CD4-positive, alpha-beta T cell treated with Interleukin-6 for 4 hours (primary cell): ENCODE results near the gene LRRD1.
A peak's percentile ranks its signal among the peaks of the same experiment; 100 is the strongest.
"Not testable (repeated sequence)": the region's sequence is repeated elsewhere in the genome, so short reads cannot be mapped to it uniquely, and the experiment has no call there.

ENCODE experiments used
- DNase-seq: peaks from one replicate; pipeline ENCODE4 v3.0.0-alpha.2; 2020; ENCODE audit warnings: mixed read lengths

The LRRD1 gene

GRCh38 chr7:92137557-92137956, 41.4 kb downstream of the LRRD1 start:
- DNase-seq = no peak

- no peak for DNase-seq
These were observed 43.7 kb downstream of the LRRD1 start for GRCh38 chr7:92135052-92135889.

- peak; percentile 91 for DNase-seq
These were observed 44.5 kb downstream of the LRRD1 start, which contains the start of gene CYP51A1 for GRCh38 chr7:92134271-92135051. Gene CYP51A1 (minus strand): TSS chr7:92134477. CDS start chr7:92134364, 113 bp downstream.

DNA sequence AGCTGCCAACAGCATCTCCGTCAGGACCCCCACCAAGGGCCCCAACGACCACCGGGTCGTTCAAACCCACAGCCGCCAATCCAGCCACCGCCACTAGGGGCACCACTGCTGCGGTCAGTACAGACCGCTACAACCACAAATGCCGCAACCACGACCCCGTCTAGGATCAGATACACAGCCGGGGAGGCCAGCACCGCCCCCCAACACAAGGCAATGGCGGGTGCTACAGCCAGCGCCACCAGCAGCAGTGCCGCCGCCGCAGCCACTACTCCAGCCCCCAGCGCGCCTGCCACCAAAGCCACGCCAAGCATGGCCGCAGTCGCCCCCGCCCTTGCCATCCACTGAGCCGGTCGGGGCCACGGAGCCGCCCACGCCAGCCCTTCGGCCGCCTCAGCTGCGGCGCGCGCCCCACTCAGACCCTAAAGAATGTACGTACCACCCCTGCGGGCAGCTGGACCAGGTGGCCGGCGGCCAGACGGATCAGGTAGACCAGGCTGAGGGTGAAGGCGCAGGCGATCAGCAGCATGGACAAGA, 45.1 kb downstream of the LRRD1 start:
- peak; percentile 56 for DNase-seq

GRCh38 chr7:92133133-92133736, 45.7 kb downstream of the LRRD1 start:
- DNase-seq = no peak

DNA sequence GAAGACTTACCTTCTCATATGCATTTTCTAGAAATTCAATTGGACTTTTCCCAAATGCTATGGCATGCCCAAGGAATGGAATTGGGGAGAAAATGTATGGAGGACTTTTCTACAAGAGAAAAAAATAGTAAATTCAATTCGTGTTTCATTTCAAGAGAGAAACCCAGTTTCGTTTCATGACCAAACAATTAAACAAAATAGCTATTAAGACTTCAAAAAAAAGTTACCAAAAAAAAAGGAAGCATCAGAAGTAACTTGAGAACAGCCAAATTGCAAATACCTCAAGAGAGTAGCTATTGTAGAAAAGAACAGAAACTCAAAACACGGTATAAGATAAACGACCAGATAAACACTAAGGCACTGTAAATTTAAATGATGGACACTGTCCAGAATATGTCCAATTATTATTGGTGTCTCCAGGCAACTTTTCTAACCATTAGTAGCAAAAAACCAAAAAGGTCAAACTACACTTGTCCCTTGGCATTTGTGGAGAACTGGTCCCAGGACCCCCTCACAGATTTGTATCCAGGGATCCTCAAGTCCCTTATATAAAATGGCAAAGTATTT, 47.1 kb downstream of the LRRD1 start:
- no peak for DNase-seq

- DNase-seq = no peak
These were observed 47.8 kb downstream of the LRRD1 start for GRCh38 chr7:92131093-92131492.

GRCh38 chr7:92121681-92122080, 57.3 kb downstream of the LRRD1 start:
- no peak for DNase-seq

DNA sequence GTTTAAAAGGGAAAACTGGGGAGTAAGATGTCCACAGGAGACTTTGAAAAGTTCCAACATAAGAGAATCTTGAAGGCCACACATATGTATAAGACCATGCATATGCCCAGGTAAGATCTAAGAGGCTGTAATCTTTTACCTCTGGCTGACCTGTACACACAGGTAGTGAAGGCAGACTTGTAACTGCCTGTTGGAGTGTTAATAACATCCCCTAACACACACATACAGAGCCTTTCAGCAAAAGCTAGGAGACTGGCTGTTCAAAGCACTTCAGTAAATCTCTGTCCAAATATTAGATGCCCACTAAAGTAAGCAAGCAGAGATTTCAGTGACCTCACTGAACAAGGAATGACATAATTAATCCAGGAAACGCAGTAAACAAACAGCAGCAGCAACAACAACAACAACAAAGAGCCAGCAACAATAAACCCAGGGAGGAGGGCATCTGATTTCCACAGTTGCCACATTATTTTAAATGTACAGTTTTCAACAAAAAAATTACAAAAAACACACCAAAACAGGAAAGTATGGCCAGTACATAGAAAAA, 59.7 kb downstream of the LRRD1 start:
- no peak for DNase-seq

DNA sequence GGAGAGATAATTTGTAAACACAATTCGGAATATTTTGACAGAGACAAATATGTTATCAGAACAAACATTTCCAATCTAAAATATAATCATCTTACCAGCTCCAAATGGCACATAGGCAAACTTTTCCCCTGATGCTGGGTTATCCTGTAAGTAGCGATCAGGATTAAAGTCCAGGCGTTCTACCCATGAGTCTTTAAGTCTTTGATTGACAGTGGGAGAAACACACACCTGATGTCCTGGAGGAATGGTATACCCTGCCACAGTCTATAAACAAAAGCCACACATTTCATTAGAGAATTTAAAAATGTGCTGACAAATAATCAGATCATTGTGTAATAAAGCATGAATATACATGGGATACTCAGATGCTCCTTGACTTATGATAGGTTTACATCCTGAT, 62.0 kb downstream of the LRRD1 start:
- DNase-seq = no peak

DNA sequence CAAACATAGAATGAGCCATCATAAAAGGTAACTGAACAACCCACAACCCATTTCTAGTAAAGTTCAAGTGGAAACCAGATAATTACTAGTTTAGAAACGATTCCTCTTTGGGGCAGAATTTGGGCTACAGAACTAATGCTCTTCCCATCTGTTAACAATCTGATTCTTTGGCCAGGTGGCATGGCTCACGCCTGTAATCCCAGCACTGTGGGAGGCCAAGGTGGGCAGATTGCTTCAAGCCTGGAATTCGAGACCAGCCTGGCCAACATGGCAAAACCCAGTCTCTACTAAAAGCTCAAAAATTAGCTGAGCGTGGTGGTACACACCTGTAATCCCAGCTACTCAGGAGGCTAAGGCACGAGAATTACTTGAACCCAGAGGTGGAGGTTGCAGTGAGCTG, 63.1 kb downstream of the LRRD1 start:
- no peak for DNase-seq

DNA sequence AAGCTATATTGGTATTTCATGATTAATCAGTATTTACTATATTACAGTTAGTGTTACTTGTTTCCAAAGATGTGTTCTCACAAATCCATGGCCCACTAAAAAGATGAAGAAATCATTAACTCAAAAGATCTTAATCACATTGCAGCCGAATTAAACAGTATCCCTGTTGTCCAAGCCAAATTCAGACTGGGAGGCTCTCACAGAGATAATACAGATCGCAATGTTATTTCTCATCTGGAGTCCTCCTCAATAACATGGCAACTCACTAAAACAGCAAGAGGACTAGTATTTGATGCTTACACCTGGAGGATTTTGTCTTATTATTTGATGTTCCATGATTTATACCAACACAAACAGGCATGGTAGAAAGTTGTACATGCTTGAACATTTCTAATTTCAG, 68.1 kb downstream of the LRRD1 start:
- DNase-seq = no peak

DNA sequence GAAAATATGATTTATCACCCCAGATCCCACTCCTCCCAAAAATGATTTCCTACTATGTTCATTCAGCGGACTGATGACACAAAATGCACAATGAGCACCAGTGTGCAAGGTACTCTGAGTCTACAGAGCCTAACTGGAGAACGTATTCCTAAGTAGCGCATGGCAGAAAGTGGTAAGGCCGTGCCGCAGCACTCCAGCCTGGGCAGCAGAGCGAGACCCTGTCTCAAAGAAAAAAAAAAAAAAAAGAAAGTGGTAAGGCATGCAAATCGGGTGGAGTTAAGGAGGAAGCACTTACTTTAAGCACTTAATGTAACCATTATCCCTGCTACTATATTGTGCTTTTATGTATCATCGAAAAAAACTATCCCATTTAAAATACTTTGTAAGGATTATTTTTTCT, 70.1 kb downstream of the LRRD1 start:
- no peak for DNase-seq

DNA sequence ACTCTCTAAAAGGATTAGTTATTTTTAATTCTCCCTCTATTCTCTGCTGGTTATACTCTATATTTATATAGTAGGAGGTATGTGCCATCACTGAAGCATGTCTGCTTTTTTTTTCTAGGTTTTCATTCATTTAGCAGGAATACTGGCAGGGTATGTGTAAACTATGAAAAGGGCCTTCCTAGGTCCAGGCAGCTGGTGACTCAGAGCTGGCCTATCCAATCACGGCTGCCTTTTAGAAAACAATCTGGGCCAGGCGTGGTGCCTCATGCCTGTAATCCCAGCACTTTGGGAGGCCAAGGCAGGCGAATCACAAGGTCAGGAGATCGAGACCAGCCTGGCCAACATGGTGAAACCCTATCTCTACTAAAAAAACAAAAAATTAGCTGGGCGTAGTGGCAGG, 76.1 kb downstream of the LRRD1 start:
- not testable (repeated sequence) for DNase-seq

DNA sequence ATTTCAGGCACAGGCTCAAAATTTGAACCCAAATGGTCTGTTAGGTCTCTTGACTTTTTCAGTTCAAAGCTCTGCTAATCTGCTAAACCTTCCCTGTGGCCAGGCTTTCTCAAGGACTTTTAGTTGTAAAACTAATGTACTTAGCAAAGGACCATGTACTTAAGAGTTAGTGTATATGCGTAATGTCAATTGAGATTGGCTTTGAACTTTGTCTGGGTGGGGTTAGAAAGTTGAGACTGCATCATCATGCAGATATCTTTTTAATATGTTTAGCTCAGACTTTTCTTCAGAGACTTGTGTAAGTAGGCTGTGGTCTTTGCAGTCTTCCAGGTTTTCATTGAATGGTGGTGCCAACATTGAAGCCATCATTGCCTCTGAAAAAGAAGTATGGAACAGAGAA, 78.4 kb downstream of the LRRD1 start:
- no peak for DNase-seq

DNA sequence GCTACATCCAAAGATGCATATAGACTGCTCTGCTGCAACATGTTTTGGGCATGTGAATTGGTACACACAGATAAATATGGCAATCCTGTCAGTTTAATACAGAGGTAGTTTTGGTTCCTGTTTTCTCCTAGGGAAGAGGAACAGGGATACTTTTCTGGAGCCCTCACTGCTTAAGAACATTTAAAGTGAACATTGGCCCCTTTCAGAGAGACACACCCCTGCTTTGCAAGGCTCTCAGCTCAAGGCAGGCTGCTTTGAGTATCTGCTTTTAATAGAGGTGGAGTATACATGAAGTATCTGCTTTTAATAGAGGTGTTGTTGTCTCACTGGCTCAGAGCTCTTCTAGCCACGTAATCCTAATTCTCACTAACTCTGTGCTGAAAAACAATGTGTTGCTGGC, 83.6 kb downstream of the LRRD1 start:
- no peak for DNase-seq
